Retinal pigment epithelial cell (primary cell): ENCODE data around the gene CRMP1.
"Not testable (repeated sequence)": the region's sequence is repeated elsewhere in the genome, so short reads cannot be mapped to it uniquely, and the experiment has no call there.

ENCODE experiments used
- DNase-seq: peaks from one replicate; pipeline ENCODE4 v3.0.0-alpha.2; 2010; ENCODE audit warnings: low read depth
- H3K4me3 ChIP-seq: 2 replicates; pipeline ENCODE4 v1.5.1; 2011; ENCODE audit warnings: mild to moderate bottlenecking, low read length, control low read depth, moderate library complexity
- TF ChIP-seq, protein P1 (sequence below): conservative IDR thresholded peaks from 2 replicates; pipeline ENCODE4 v1.5.1; 2011; ENCODE audit warnings: low read depth, low read length, control low read depth, inconsistent platforms

The CRMP1 gene

DNA sequence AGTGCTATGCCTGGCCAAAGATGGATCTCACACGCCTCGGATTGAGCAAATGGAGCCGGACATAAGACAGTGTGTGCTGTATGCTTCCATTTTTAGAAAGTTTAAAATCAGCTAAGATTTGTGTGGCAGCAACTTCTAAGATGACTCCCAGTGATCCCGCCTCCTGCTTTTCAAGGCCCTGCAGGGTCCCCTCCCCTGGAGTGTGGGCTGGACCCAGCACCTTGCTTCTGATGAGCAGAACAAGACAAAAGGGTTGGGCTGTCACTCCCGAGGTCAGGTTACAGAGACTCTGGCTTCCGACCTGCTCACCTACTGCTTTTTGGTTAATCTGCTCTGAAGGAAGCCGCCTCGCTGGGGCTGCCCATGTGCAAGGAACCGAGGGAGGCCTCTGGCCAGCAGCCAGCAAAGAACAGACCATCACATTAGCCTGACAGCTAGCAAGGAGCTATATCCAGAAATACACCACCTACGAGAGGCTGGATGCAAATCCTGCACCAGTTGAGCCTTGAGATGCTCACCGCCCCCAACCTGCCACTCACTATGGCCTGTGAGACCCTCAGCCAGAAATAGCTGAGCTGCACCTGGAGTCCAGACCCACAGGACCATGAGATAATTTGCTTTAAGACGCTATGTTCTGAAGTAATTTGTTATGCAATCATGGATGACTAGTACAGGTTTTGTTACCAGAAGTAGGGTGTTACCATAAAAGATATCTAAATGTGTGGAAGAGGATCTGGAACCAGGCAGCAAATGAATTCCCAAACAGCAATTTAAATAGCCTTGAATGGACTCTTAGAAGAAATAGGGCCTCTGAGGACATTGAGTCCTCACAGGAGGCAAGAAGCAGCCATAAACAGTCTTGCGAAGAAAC lies 47.6 kb downstream of the CRMP1 start:
- DNase-seq: no peak
- TF ChIP-seq, protein P1, sequence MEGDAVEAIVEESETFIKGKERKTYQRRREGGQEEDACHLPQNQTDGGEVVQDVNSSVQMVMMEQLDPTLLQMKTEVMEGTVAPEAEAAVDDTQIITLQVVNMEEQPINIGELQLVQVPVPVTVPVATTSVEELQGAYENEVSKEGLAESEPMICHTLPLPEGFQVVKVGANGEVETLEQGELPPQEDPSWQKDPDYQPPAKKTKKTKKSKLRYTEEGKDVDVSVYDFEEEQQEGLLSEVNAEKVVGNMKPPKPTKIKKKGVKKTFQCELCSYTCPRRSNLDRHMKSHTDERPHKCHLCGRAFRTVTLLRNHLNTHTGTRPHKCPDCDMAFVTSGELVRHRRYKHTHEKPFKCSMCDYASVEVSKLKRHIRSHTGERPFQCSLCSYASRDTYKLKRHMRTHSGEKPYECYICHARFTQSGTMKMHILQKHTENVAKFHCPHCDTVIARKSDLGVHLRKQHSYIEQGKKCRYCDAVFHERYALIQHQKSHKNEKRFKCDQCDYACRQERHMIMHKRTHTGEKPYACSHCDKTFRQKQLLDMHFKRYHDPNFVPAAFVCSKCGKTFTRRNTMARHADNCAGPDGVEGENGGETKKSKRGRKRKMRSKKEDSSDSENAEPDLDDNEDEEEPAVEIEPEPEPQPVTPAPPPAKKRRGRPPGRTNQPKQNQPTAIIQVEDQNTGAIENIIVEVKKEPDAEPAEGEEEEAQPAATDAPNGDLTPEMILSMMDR: no peak
- H3K4me3 ChIP-seq: no peak overlapping the region

DNA sequence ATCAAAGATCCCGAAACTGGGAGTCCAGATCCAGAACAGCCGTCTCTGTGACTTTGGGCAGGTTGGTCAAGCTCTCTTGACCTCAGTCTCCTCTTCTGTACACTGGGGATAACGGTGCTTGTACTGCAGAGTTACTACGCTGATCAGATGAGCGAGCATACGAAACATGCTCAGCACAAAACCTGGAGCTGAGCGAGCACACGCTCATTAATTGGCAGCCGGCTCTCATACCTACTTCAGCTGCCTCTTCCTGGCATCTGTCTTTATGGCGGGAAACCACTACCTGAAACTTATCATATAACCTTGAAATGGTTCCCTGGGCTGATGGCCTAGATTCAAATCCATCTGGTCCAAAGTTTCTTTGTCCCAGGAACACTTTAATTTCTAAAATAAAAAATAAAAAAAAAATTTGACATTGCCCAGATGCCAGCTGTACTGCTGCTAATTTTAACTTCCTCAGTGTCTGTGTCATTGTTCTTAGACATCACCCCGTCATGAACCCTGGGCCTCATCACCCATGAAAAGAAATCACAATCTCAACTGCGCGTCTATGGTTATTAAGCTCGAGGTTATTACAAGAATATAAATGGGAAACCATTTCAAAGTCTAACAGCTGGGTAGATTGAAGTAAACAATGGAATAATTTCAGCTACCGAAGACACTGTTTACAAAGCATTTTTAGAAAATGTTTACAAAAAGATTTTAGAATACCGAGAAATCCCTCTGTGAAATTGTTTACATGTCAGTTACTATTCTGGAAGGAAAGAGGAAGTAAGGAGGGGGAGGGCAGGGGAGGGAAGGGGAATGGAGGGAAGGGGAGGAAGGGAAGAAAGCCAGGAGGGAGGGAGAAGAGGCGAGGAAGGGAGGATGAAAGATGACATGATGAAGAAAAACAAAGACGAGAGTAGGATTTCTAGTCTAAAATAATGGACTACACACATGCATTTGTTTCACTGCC lies 49.0 kb downstream of the CRMP1 start:
- TF ChIP-seq, protein P1: no peak
- no peak overlapping the region for H3K4me3 ChIP-seq
- DNase-seq: no peak

GRCh38 chr4:5842456-5842855 lies 50.4 kb downstream of the CRMP1 start:
- H3K4me3 ChIP-seq: no peak overlapping the region
- TF ChIP-seq, protein P1: no peak
- DNase-seq: no peak

- no peak for DNase-seq
- no peak overlapping the region for H3K4me3 ChIP-seq
- TF ChIP-seq, protein P1: no peak
Observed at GRCh38 chr4:5839751-5840674, 52.9 kb downstream of the CRMP1 start.

GRCh38 chr4:5839332-5839731 lies 53.6 kb downstream of the CRMP1 start:
- TF ChIP-seq, protein P1: no peak
- no peak for DNase-seq
- no peak overlapping the region for H3K4me3 ChIP-seq

GRCh38 chr4:5837483-5837882 lies 55.4 kb downstream of the CRMP1 start:
- not testable (repeated sequence) for DNase-seq, H3K4me3 ChIP-seq
